IPS DF 4.7 (cell line): ENCODE measurements around the gene GPR148.

ENCODE experiments used
- DNase-seq: peaks from one replicate; pipeline ENCODE4 v3.0.0-alpha.2; 2013; ENCODE audit warnings: low spot score; ENCODE audit errors: extremely low read depth

GPR148 gene

DNA sequence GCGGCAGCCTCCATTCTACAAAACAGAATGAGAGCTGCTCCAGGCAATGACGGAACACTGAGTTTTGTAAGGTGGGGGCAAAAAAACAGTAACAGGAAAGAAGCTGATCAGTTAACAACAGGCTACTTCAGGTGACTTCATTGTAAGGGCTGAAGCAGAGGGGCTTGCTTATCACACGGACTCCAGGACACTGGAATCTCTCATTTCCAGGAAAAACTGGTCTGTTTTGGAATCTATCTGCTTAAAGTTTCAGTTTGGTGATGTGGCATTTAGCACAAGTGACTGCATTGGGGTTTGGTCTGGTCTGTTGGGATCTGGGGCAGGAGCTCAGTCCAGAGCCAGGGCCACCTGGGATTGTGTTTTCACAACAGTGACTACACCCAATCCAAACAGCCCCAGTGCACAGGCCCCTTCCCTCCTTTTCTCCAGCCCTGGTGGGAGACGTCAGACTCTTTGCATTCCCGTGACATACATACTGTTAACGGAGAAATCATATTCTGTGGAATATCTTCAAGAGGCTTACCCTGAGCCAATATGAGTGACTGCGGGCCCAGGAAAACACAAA lies 40.6 kb downstream of the GPR148 start:
- DNase-seq: no peak

- DNase-seq: no peak
These were observed 47.7 kb downstream of the GPR148 start for GRCh38 chr2:130776550-130776949.

- DNase-seq: no peak
These were observed 49.9 kb downstream of the GPR148 start for GRCh38 chr2:130778781-130779180.
